Lung (tissue), 12 donors: ENCODE data around the gene KIAA0930. TPM values are rescaled to one million over a fixed set of nuclear protein-coding genes. Genes with fewer than 3 reads are reported as not detected.

Experiments
- ATAC-seq: fragments of 200-7000 bp; cut with Tn5 transposase; one replicate; pipeline ENCODE4 v1.9.1; 2020; ENCODE audit warnings: moderate number of reproducible peaks; ENCODE audit not compliant: insufficient read depth, low FRiP score
- DNase-seq, 3 donors: peaks; one replicate each; pipeline ENCODE4 v3.0.0-alpha.2; 2013 to 2017
- H3K27ac ChIP-seq, 2 donors: one replicate each; pipeline ENCODE4 v1.5.1; 2013; ENCODE audit warnings: mild to moderate bottlenecking in 2 of 2, moderate library complexity in 2 of 2, control low read depth in 1 of 2, inconsistent platforms in 1 of 2, low read depth in 1 of 2, low read length in 1 of 2
- H3K27me3 ChIP-seq, 3 donors: one replicate each; pipeline ENCODE4 v1.5.1; 2013; ENCODE audit warnings: low read length in 2 of 3; ENCODE audit not compliant: control insufficient read depth in 3 of 3, insufficient read depth in 3 of 3
- H3K36me3 ChIP-seq, 4 donors: one replicate each; pipeline ENCODE4 v1.5.1; 2013; ENCODE audit warnings: low read length in 4 of 4, mild to moderate bottlenecking in 1 of 4, moderate library complexity in 1 of 4; ENCODE audit not compliant: control insufficient read depth in 4 of 4, insufficient read depth in 4 of 4
- H3K4me1 ChIP-seq, 5 donors: one replicate each; pipeline ENCODE4 v1.5.1; 2013; ENCODE audit warnings: low read length in 5 of 5, mild to moderate bottlenecking in 2 of 5, moderate library complexity in 1 of 5; ENCODE audit not compliant: control insufficient read depth in 5 of 5, insufficient read depth in 5 of 5
- H3K4me3 ChIP-seq: one replicate; pipeline ENCODE4 v1.5.1; 2013; ENCODE audit warnings: mild to moderate bottlenecking, control low read depth, moderate library complexity
- H3K9ac ChIP-seq, 2 donors: one replicate each; pipeline ENCODE4 v1.5.1; 2013; ENCODE audit warnings: low read length in 2 of 2, control low read depth in 1 of 2; ENCODE audit not compliant: insufficient read depth in 1 of 2
- H3K9me3 ChIP-seq, 4 donors: one replicate each; pipeline ENCODE4 v1.5.1; 2013; ENCODE audit warnings: low read length in 3 of 4, mild to moderate bottlenecking in 1 of 4, moderate library complexity in 1 of 4; ENCODE audit not compliant: control insufficient read depth in 4 of 4, insufficient read depth in 3 of 4
- WGBS, 2 donors: extraction: QIAGEN DNeasy Blood & Tissue Kit; methylation state at CpG; one replicate each; pipeline ENCODE4 v1.1.7; 2013; 5-methylcytosine and 5-hydroxymethylcytosine counted together
- polyA plus RNA-seq, 2 donors: library from polyadenylated mRNA; stranded (reverse); fragments of 200-250 nt; gene quantifications; one replicate each; pipeline ENCODE4 v1.2.1, GENCODE V29; 2013
- total RNA-seq, 2 donors: library from RNA; depleted of rRNA in 1 of 2; stranded (reverse); fragments of >200 nt in 1 of 2; gene quantifications; one replicate each; pipeline ENCODE4 v1.2.1, GENCODE V29; 2014 to 2021
- TF ChIP-seq, protein P1 (sequence below): IDR thresholded peaks from 2 replicates; pipeline ENCODE4 v1.5.1; 2012; ENCODE audit warnings: mild to moderate bottlenecking; ENCODE audit errors: control extremely low read depth, extremely low read depth
- donor health status: control.
- donor health status: control.
- donor health status: Bipolar disorder and iron deficiency.
- donor health status: healthy.
- donor health status: DM: yes; HTN: yes; CAD: no.

KIAA0930 gene
- total and polyA plus RNA-seq, 4 donors: 25.9 to 67.3 (median 57.3) TPM

DNA sequence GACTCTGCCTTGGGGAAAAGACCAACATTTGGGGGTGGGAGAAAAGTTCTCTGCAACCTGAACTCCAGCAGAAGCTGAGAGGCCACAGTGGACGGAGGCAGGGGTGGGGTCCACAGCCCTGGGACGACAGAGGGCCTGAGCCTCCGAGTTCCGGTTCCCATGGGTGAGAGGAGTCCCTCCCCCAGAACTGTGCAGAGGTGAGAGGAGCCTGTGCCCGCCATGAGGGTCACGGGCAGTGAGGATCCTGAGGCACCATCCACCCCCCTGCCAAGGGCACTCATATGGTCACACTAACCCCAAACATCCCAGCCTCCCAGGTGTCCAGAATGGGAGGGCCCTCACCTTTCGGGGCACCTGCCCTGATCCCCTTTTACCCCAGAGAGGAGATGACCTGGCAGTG lies 30.5 kb downstream of the KIAA0930 start:
- H3K27me3 ChIP-seq: peaks cover 0 to 3% (median 0%) of the 10 kb centered on the region in 3 donors
- H3K36me3 ChIP-seq: peaks cover 0 to 18% (median 0%) of the 10 kb centered on the region in 4 donors
- H3K4me3 ChIP-seq: no peak overlapping the region
- DNase-seq (no peak), ATAC-seq (no peak)
- 95 to 97% methylated on average over 7 of the region's 7 CpGs for WGBS, 2 donors
- H3K4me1 ChIP-seq: peaks cover 0 to 11% (median 0%) of the 10 kb centered on the region in 5 donors
- no peak overlapping the region for H3K27ac ChIP-seq
- H3K9me3 ChIP-seq: no peaks in the 10 kb centered on the region
- no peak overlapping the region for H3K9ac ChIP-seq
- TF ChIP-seq, protein P1, sequence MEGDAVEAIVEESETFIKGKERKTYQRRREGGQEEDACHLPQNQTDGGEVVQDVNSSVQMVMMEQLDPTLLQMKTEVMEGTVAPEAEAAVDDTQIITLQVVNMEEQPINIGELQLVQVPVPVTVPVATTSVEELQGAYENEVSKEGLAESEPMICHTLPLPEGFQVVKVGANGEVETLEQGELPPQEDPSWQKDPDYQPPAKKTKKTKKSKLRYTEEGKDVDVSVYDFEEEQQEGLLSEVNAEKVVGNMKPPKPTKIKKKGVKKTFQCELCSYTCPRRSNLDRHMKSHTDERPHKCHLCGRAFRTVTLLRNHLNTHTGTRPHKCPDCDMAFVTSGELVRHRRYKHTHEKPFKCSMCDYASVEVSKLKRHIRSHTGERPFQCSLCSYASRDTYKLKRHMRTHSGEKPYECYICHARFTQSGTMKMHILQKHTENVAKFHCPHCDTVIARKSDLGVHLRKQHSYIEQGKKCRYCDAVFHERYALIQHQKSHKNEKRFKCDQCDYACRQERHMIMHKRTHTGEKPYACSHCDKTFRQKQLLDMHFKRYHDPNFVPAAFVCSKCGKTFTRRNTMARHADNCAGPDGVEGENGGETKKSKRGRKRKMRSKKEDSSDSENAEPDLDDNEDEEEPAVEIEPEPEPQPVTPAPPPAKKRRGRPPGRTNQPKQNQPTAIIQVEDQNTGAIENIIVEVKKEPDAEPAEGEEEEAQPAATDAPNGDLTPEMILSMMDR: no peak

DNA sequence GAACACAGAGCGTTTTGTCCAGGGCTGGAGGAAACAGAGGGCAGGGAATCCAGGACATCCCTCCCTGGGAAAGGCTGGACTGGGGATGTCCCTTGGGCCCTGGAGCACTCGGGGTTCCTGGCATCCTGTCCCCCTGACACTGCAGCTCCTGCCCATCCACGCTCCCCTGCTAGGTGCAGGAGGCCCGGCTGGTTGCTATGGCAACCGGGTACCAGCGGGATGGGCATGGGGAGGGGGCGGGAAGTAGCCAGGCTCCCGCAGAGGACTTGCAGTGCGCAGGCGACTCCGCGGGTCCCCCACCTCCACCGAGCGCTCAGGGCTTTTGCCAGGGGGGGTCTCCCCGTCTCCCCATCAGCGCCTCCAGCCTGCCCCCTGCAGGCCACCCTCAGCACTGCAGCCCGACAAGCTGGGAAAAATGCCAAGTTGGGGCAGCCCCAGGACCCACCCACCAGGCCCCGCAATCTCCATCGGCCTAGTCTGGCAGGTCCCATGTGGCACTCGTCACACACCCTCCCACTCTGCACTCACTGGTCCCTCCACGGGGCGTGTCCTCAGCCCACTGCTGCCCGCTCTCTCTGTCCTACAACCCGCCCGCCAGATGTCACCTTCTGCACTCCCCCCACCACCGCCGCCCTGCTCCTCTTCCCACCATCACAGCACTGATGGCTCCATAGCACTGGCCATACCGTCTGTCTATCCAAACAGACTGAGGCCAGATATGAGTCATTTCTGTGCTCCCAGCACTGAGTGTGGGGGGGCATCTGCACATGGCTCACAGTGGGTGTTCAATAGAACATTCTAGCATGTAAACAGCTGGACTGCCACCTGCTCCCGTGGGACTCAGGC lies 31.5 kb downstream of the KIAA0930 start:
- H3K36me3 ChIP-seq: peaks cover 0 to 28% (median 0%) of the 10 kb centered on the region in 4 donors
- 58 to 65% methylated on average over 29 of the region's 29 CpGs for WGBS, 2 donors
- no peak overlapping the region for H3K4me3 ChIP-seq
- peaks cover 0 to under 1% (median 0%) of the 10 kb centered on the region in 4 donors for H3K9me3 ChIP-seq
- no peak for DNase-seq
- peaks cover 0 to 11% (median 0%) of the 10 kb centered on the region in 5 donors for H3K4me1 ChIP-seq
- no peak overlapping the region for H3K9ac ChIP-seq
- no peak overlapping the region for H3K27ac ChIP-seq
- TF ChIP-seq, protein P1: no peak
- no peak for ATAC-seq
- H3K27me3 ChIP-seq: peaks cover 0 to 3% (median 0%) of the 10 kb centered on the region in 3 donors

DNA sequence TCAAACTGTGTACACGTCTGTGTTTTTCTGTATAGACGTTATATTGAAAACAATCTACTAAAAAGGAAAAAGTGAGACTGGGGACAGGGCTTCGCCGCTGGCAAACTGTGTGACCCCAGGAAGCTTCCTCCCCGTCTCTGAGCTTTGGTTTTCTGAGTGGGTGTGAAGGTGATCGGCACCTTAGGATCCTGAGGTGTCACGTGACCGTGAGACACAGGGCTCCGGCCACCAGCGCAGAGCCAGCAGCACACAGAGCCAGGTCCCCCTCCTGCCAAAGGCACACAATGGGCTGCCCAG lies 32.0 kb downstream of the KIAA0930 start:
- H3K27me3 ChIP-seq: peaks cover 0 to 3% (median 0%) of the 10 kb centered on the region in 3 donors
- peaks cover 0 to 34% (median 0%) of the 10 kb centered on the region in 4 donors for H3K36me3 ChIP-seq
- H3K9ac ChIP-seq: no peak overlapping the region
- TF ChIP-seq, protein P1: no peak
- H3K4me1 ChIP-seq: peaks cover 0 to 11% (median 0%) of the 10 kb centered on the region in 5 donors
- no peak overlapping the region for H3K27ac ChIP-seq
- H3K4me3 ChIP-seq: no peak overlapping the region
- ATAC-seq (no peak), DNase-seq (no peak)
- peaks cover 0 to 6% (median 0%) of the 10 kb centered on the region in 4 donors for H3K9me3 ChIP-seq
- WGBS, 2 donors: 84 to 94% methylated on average over 10 of the region's 10 CpGs
